ENCODE measurements around the gene DLEC1. TPM values are rescaled to one million over a fixed set of nuclear protein-coding genes. Genes with fewer than 3 reads are reported as not detected.

DLEC1 gene
- total and polyA plus RNA-seq, 2 donors (not counting 1 experiment from before 2014, with no cell fraction given) = 0.52 to 2.1 TPM

GRCh38 chr3:38015984-38016383 lies 23.0 kb upstream of the DLEC1 start:
- Histone ChIP-seq H2AFZ (ENCODE audit: insufficient read depth, low read depth, low read length, poor library complexity, severe bottlenecking) (no peak overlapping the region), H3K4me2 (replicated peaks; ENCODE audit: low read depth, low read length, poor library complexity, severe bottlenecking) (no peak overlapping the region), H3K36me3 (replicated peaks in 1 of 2; ENCODE audit: control extremely low read depth in 1 of 2, control insufficient read depth in 1 of 2, extremely low read depth in 1 of 2, insufficient read depth in 2 of 2, low read length in 1 of 2) (peaks cover 0 to 3% of the 10 kb centered on the region in 2 experiments), H3K4me1 (ENCODE audit: control insufficient read depth in 2 of 2, insufficient read depth in 2 of 2, low read length in 2 of 2) (no peaks in the 10 kb centered on the region), H3K9me3 (ENCODE audit: control extremely low read depth in 1 of 3, control insufficient read depth in 2 of 3, insufficient read depth in 1 of 3, low read length in 2 of 3) (peaks cover 0 to 16% (median 0%) of the 10 kb centered on the region in 3 donors), H3K9ac (ENCODE audit: low read length) (no peak overlapping the region), H3K27me3 (replicated peaks in 1 of 4; ENCODE audit: control extremely low read depth in 1 of 4, control insufficient read depth in 3 of 4, insufficient read depth in 4 of 4, low read length in 3 of 4) (no peaks in the 10 kb centered on the region), H3K4me3 (ENCODE audit: control extremely low read depth in 1 of 5, extremely low read depth in 1 of 5, insufficient read depth in 1 of 5, low read depth in 2 of 5, low read length in 4 of 5) (no peak overlapping the region), H3K79me2 (ENCODE audit: control insufficient read depth, insufficient read depth, low read length) (no peaks in the 10 kb centered on the region), H4K20me1 (ENCODE audit: control insufficient read depth, insufficient read depth, low read length, poor library complexity, severe bottlenecking) (no peaks in the 10 kb centered on the region), H3K27ac (ENCODE audit: low read length in 2 of 2) (no peak overlapping the region)
- Mint-ChIP-seq H3K4me3 (no peak overlapping the region), H3K9me3 (ENCODE audit: insufficient read depth) (peaks cover 3% of the 10 kb centered on the region), H3K4me1 (no peaks in the 10 kb centered on the region), H3K27me3 (no peaks in the 10 kb centered on the region), H3K27ac (no peak overlapping the region)
- TF ChIP-seq CTCF (IDR thresholded peaks at IDR 0.05) (no peak), EZH2 (IDR thresholded peaks at IDR 0.05; ENCODE audit: borderline replicate concordance, insufficient read depth, low read depth, low read length, poor library complexity, severe bottlenecking) (no peak)
- CTCF ChIA-PET = no interaction called here
- intact Hi-C loops (cut with micrococcal nuclease) = no loop called here
- POLR2A ChIA-PET = no interaction called here
- no CpG with 5 or more reads among the region's 3 CpGs for WGBS (ENCODE audit: insufficient coverage)
- DNase-seq = no peak
- no peak for ATAC-seq (ENCODE audit: low read depth)

- H3K36me3 ChIP-seq (replicated peaks in 1 of 2; ENCODE audit: control extremely low read depth in 1 of 2, control insufficient read depth in 1 of 2, extremely low read depth in 1 of 2, insufficient read depth in 2 of 2, low read length in 1 of 2) = peaks cover 0 to 3% of the 10 kb centered on the region in 2 experiments
- intact Hi-C loops (cut with micrococcal nuclease) = no loop called here
- DNase-seq = no peak
- H4K20me1 ChIP-seq (ENCODE audit: control insufficient read depth, insufficient read depth, low read length, poor library complexity, severe bottlenecking) = no peaks in the 10 kb centered on the region
- ChIA-PET POLR2A (no interaction called here), CTCF (no interaction called here)
- H3K9me3 ChIP-seq (ENCODE audit: control extremely low read depth in 1 of 3, control insufficient read depth in 2 of 3, insufficient read depth in 1 of 3, low read length in 2 of 3) = peaks cover 0 to 16% (median 0%) of the 10 kb centered on the region in 3 donors
- TF ChIP-seq CTCF (IDR thresholded peaks at IDR 0.05) (no peak), EZH2 (IDR thresholded peaks at IDR 0.05; ENCODE audit: borderline replicate concordance, insufficient read depth, low read depth, low read length, poor library complexity, severe bottlenecking) (no peak)
- no peak overlapping the region for H3K27ac Mint-ChIP-seq
- H3K79me2 ChIP-seq (ENCODE audit: control insufficient read depth, insufficient read depth, low read length) = no peaks in the 10 kb centered on the region
- no peak overlapping the region for H3K27ac ChIP-seq (ENCODE audit: low read length in 2 of 2)
- H3K4me1 Mint-ChIP-seq = no peaks in the 10 kb centered on the region
- peaks cover 3% of the 10 kb centered on the region for H3K9me3 Mint-ChIP-seq (ENCODE audit: insufficient read depth)
- no peak overlapping the region for H3K4me2 ChIP-seq (replicated peaks; ENCODE audit: low read depth, low read length, poor library complexity, severe bottlenecking)
- 96% methylated on average over 13 of the region's 13 CpGs for WGBS (ENCODE audit: insufficient coverage)
- no peak overlapping the region for H3K4me3 Mint-ChIP-seq
- H3K27me3 ChIP-seq (replicated peaks in 1 of 4; ENCODE audit: control extremely low read depth in 1 of 4, control insufficient read depth in 3 of 4, insufficient read depth in 4 of 4, low read length in 3 of 4) = no peaks in the 10 kb centered on the region
- no peaks in the 10 kb centered on the region for H3K4me1 ChIP-seq (ENCODE audit: control insufficient read depth in 2 of 2, insufficient read depth in 2 of 2, low read length in 2 of 2)
- H3K27me3 Mint-ChIP-seq = no peaks in the 10 kb centered on the region
- H3K9ac ChIP-seq (ENCODE audit: low read length) = no peak overlapping the region
- H3K4me3 ChIP-seq (ENCODE audit: control extremely low read depth in 1 of 5, extremely low read depth in 1 of 5, insufficient read depth in 1 of 5, low read depth in 2 of 5, low read length in 4 of 5) = no peak overlapping the region
- no peak overlapping the region for H2AFZ ChIP-seq (ENCODE audit: insufficient read depth, low read depth, low read length, poor library complexity, severe bottlenecking)
- ATAC-seq (ENCODE audit: low read depth) = no peak
These were observed 22.6 kb upstream of the DLEC1 start for GRCh38 chr3:38016410-38016809.

Measured in B cell (primary cell).